Psoas muscle (tissue), 8 donors: ENCODE measurements around the gene PTCD3. TPM values are rescaled to one million over a fixed set of nuclear protein-coding genes. Genes with fewer than 3 reads are reported as not detected.

Experiments
- ATAC-seq, 4 donors: fragments of 200-7000 bp; cut with Tn5 transposase; one replicate each; pipeline ENCODE4 v1.9.1; 2020; ENCODE audit warnings: moderate library complexity in 3 of 4, mild to moderate bottlenecking in 2 of 4
- DNase-seq, 2 donors: peaks; one replicate each; pipeline ENCODE4 v3.0.0-alpha.2; 2020
- H3K27ac ChIP-seq: fragments of 200-600 bp; one replicate; pipeline ENCODE4 v1.8.0; 2022
- H3K27me3 ChIP-seq, 3 donors: fragments of 200-600 bp in 1 of 3; one replicate each; pipeline versions ENCODE4 v1.6.1 to v1.8.0; 2013 to 2022; ENCODE audit warnings: low read length in 2 of 3, mild to moderate bottlenecking in 2 of 3, moderate library complexity in 1 of 3; ENCODE audit not compliant: insufficient read depth in 3 of 3
- H3K36me3 ChIP-seq, 2 donors: fragments of 200-600 bp in 1 of 2; one replicate each; pipeline versions ENCODE4 v1.6.1 to v1.8.0; 2013 to 2022; ENCODE audit warnings: low read depth in 1 of 2, mild to moderate bottlenecking in 1 of 2, moderate library complexity in 1 of 2; ENCODE audit not compliant: insufficient read depth in 1 of 2
- H3K4me1 ChIP-seq: fragments of 200-600 bp; one replicate; pipeline ENCODE4 v1.8.0; 2022
- H3K4me3 ChIP-seq: fragments of 200-600 bp; one replicate; pipeline ENCODE4 v1.8.0; 2022; ENCODE audit warnings: mild to moderate bottlenecking
- H3K9me3 ChIP-seq: fragments of 200-600 bp; one replicate; pipeline ENCODE4 v1.8.0; 2022
- CTCF ChIP-seq: fragments of 200-600 bp; IDR thresholded peaks from one replicate; pipeline ENCODE4 v1.8.0; 2022; ENCODE audit warnings: antibody characterized with exemption
- WGBS, 3 donors: extraction: QIAGEN DNeasy Blood & Tissue Kit; methylation state at CpG; one replicate each; pipeline versions ENCODE4 v1.1.6 to v1.1.7; 2013; 5-methylcytosine and 5-hydroxymethylcytosine counted together
- intact Hi-C, 2 donors: fragments of 100-400 bp; cut with DNase I; formaldehyde crosslinking; loops; one replicate each; pipeline versions ENCODE4 v1.11.0 to v1.14.2; 2022
- polyA plus RNA-seq, 3 donors: library from polyadenylated mRNA; stranded (reverse); fragments of 200-250 nt; gene quantifications; one replicate each; pipeline ENCODE4 v1.2.3, GENCODE V29; 2013
- total RNA-seq, 4 donors: library from RNA; stranded (reverse); fragmentation: NEBNext Ultra II Directional in 2 of 4; extraction: Animal tissue kit (Norgen Biotek cat#: 25700) in 2 of 4; gene quantifications; one replicate each; pipeline versions ENCODE4 v1.2.1 to v1.2.4, GENCODE V29; 2021 to 2023
- donor health status: healthy with polysubstance abuse.
- donor health status: DM: no; HTN: no; CAD: no; lungs with moderate emphysema.
- donor health status: Bipolar disorder and iron deficiency.
- donor health status: healthy.
- donor health status: DM: yes; HTN: yes; CAD: no.
- donor health status: DM: no; HTN: no; CAD: no.
- donor health status: DM: no; HTN: no; CAD: no.
- donor health status: DM: yes; HTN: yes; CAD: no.

The PTCD3 gene
- total and polyA plus RNA-seq, 7 donors = 32.8 to 148 (median 92.5) TPM

- Histone ChIP-seq H3K4me1 (no peaks in the 10 kb centered on the region), H3K27ac (no peak overlapping the region), H3K36me3 (peaks cover 34 to 100% of the 10 kb centered on the region in 2 donors), H3K27me3 (no peaks in the 10 kb centered on the region), H3K4me3 (no peak overlapping the region), H3K9me3 (no peaks in the 10 kb centered on the region)
- no peak for TF ChIP-seq CTCF
- intact Hi-C loops = no loop called here
- WGBS, 3 donors = 77 to 98% (median 89%) methylated on average over 6 of the region's 6 CpGs
- ATAC-seq (no peak), DNase-seq (no peak)
These were observed 37.3 kb downstream of the PTCD3 start for GRCh38 chr2:86143307-86143706.

- Histone ChIP-seq H3K4me3 (no peak overlapping the region), H3K4me1 (no peaks in the 10 kb centered on the region), H3K27me3 (no peaks in the 10 kb centered on the region), H3K9me3 (no peaks in the 10 kb centered on the region), H3K36me3 (peaks cover 28 to 100% of the 10 kb centered on the region in 2 donors), H3K27ac (no peak overlapping the region)
- no peak for TF ChIP-seq CTCF
- no peak for DNase-seq
- intact Hi-C loops = no loop called here
- no peak for ATAC-seq
- 86 to 91% (median 89%) methylated on average over 14 of the region's 14 CpGs for WGBS, 3 donors
These were observed 38.1 kb downstream of the PTCD3 start for GRCh38 chr2:86143926-86144685.

GRCh38 chr2:86147793-86148192, 41.8 kb downstream of the PTCD3 start:
- 84 to 88% (median 88%) methylated on average over 2 of the region's 2 CpGs for WGBS, 3 donors
- no peak for TF ChIP-seq CTCF
- intact Hi-C loops = no loop called here
- ATAC-seq = no peak
- Histone ChIP-seq H3K9me3 (no peaks in the 10 kb centered on the region), H3K4me3 (no peak overlapping the region), H3K27ac (no peak overlapping the region), H3K36me3 (peaks cover 19 to 98% of the 10 kb centered on the region in 2 donors), H3K4me1 (no peaks in the 10 kb centered on the region), H3K27me3 (no peaks in the 10 kb centered on the region)
- no peak for DNase-seq

GRCh38 chr2:86150502-86150901, 44.5 kb downstream of the PTCD3 start:
- no peak for TF ChIP-seq CTCF
- Histone ChIP-seq H3K36me3 (peaks cover 5 to 87% of the 10 kb centered on the region in 2 donors), H3K4me1 (no peaks in the 10 kb centered on the region), H3K4me3 (no peak overlapping the region), H3K27me3 (no peaks in the 10 kb centered on the region), H3K27ac (no peak overlapping the region), H3K9me3 (no peaks in the 10 kb centered on the region)
- intact Hi-C loops = loop anchor here in 1 of 2 donors (5.0 kb wide), 1 partner anchor 38 kb away; no protein-coding TSS in a partner anchor
- DNase-seq (no peak), ATAC-seq (no peak)
- 85 to 93% (median 93%) methylated on average over 2 of the region's 2 CpGs for WGBS, 3 donors
